NCI-H146 treated with DMSO at 0.1 percent for 48 hours (cell line): ENCODE measurements around the gene AUTS2.
"Not testable (repeated sequence)": the region's sequence is repeated elsewhere in the genome, so short reads cannot be mapped to it uniquely, and the experiment has no call there.

Source experiments
- DNase-seq: peaks from one replicate; lab custom pipeline; 2025; ENCODE audit not compliant: unreplicated experiment; lab: John Stamatoyannopoulos, UW

AUTS2 gene

DNA sequence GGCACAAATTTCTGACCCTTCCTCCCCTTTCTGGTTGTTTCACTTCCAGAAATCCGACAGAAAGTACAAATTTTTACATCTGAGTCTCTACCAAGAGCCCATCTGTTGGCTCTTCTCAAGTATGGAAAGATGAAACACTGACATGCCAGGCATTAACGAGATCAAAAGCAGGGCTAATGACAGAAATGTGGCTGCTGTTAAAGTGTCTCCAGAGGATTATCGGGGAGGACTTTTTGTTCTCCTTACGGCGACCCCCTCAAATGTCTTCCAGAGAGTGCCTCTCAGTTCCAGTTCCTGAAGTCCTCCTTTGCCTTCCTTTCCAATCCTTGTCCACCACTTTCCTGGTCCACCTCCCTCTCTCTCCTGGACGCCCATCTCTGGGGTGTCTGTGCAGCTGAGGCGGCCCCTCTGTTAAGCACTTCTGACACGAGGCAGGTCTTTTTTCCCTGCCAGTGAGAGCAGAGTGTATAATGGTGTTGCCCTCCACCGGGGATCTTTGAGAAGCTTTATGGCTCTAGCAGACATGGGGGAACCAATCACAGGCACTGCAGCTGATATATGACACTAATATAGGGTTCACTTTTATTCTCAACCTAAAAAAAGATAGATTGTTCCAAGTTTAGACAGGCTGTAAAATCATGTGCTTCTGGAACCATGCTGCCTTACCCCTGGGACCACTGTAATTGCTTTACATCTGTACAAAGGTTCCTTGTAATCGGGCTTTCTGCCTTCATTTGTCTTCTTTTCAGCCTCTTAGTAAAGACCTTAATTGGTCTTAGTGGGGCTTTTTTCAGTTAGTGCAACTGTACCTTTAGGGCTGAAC lies 757.1 kb downstream of the AUTS2 start:
- no peak for DNase-seq

DNA sequence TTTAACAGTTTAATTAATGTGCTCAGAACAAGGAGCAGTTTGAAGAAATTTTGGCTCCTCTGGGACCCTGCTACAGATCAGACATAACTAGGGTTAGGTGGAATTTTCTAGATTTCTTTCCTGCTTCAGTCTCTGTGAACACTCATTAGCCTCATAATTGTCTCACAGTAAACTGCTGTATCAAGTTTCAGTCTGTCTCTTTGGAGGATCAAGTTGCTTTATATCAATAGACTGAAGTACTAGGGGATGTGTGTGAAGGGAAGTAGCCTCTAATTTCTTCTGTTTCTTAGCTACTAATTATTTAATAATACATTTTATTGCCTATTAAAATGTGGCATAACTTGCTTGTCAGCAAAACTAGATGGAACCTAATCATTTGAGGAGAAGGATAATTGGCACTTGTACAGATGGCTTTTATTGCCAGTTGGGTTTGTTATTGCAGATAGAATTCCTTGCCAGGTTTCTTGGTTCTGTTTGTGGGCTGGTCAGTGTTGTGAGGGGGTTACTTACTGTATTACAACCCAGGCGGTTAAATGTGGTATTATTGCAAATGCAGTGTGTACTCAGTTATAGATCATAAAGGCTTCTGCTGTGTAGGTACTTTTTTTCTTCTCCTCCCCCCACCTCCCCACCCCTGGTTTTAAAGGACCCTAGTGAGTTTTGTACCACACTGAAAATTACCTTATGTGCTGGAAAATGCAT lies 758.0 kb downstream of the AUTS2 start:
- DNase-seq, result peak; percentile 78

DNA sequence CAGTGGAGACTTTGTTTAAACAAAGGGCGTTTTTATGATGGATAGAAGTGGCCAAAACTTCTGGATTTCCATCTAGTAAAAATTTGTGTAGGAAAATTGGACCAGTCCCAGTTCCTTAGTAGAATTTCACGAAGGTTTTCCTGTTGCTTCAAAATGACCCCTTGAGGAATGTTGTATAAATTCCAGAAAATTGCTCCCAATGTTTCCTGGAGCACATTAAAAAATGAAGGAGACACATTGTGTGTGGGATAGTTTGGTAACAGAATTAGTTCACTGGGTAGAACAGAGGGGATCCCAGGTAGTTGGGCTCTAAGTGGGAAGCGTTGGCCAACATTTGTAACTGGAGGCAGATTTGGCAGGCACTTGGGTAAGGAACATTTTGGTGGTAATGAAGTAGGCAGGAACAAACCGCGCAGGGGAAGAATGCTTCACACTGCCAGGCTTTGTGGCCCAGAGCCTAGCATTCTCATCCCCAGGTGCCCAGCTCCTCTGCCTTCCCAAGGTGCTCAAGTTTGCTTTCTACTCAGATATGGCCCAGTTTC lies 758.6 kb downstream of the AUTS2 start:
- DNase-seq, result no peak

DNA sequence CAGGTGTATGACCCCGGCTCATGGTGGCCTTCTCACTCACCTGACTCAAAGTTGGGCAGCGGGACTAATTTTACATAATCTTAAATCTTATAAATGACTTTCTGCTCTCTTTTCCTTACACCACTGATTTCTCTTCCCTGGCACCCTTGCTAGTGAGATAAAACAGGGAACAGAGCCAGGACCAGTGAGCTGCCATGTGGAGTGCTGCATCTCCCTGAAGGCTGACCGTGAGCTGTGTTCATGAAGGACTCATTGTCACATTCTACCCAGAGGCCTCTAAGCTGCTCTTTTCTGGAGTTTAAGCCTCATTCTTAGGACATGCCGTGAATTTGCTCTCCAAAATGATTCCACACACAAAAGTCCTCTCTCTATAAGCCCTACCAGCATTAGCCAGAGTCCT lies 762.3 kb downstream of the AUTS2 start:
- DNase-seq, result no peak

DNA sequence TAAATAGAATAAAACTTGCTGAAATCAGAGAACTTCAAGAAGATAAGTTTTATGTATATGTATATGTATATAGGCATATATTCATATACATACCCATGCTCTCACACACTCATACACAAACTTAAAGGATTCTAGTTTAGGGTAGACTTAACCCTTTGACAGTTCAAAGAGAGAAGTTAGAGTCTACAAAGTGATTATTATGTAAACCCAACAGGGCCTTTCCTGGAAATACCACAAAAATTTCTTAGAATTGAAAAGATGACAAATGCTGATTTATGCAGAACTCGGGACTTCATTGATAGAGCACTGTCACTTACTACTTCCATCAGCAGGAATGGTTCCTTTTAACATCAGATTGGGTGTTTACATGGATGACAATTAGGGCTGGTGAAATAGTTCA lies 763.5 kb downstream of the AUTS2 start:
- no peak for DNase-seq

DNA sequence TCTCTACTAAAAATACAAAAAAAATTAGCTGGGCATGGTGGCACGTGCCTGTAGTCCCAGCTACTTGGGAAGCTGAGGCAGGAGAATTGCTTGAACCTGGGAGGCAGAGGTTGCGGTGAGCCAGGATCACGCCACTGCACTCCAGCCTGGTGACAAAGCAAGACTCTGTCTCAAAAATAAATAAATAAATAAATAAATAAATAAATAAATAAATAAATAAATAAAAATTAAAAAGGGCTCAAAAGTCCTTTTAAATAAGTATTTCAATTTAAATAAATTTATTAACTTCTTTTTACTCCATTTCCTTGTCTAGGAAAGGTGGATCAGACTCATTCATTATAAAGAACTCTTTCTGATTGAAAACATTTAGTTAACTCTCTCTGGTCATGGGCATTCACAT lies 766.1 kb downstream of the AUTS2 start:
- not testable (repeated sequence) for DNase-seq

DNA sequence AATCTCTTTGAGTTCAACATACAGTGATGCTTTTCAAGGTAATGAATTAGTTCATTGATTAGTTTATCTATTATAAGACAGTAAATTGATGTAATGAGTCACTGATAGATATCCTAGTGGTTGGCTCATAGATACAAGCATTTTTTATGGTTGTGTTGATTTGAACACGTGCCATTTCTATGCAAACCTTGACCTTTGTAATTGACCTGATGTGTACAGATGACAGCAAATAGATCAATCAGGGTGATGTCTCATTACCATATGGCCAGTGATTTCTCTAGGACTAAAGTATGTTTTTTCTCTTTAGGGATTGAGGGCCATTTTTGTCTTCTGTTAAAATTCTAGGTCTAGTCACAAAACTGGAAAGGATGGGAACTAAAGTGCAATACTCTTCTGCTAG lies 773.4 kb downstream of the AUTS2 start:
- peak; percentile 38 for DNase-seq

DNA sequence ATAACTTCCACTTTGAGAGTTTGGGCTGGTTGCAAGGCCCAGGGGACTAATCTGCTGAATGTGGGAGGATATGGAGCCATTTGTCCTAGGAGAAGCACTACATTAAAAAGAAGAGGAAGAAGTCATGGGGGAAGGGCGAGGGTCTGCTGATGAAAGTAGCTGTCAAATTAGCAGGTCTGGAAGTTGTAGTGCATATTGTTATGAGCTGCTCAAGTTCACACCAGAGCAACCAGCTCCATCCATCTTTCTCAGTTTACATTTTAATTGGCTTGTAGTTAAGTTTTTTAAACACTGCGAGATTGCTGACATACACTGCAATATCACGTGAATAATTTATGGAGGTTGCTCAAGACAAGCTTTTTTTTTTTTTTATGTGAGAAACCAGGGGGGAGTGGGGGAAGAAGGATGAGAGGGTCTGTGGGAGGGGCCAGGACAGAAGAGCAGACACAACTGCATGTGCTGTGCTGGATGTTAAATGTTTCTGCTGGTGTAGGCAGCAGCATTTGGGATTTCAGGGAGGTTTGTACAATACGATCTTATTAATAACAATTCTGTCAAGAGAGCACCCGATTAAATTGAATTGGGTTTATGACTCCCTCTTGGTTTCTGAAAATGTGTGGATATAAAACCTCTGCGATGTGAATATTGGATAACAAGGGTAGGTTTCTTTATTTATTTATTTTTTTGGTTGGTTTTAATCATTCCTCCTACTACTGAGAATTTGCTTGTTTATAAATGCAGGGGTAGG lies 774.7 kb downstream of the AUTS2 start:
- DNase-seq, result no peak

DNA sequence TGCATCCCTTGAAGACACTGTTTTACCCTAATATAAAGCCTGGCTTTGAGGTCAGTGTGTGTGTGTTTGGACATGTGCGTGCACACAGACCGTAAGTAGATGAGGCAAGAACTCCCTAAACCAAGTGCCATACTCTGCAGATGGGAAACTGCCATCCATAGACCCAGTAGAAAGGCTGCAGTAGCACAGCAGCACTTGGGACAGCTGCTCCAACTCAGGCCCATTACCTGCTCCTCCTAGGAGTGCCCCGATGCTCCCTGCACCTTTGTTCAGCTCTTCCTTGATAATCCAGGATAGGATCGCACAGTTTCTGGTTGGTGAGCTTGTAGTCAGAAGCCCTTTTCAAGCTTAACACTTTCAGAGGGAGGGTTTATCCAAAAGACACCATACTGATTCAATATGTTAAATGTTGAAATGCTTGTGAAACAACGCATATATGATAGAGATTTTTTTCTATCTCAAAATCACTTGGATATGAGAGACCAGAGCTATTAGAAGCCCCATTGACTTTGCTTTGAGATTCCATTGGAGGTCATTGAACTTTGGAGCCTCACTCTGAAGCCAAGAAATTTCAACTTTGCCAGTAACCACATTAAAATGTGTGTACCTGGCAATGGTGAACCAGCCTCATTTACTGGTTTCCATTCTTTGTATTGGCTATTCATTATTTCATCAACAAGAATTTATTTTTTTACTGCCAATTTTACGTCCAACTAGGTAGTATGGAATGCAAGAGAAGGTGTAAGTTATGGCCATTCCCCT lies 776.7 kb downstream of the AUTS2 start:
- DNase-seq, result no peak

DNA sequence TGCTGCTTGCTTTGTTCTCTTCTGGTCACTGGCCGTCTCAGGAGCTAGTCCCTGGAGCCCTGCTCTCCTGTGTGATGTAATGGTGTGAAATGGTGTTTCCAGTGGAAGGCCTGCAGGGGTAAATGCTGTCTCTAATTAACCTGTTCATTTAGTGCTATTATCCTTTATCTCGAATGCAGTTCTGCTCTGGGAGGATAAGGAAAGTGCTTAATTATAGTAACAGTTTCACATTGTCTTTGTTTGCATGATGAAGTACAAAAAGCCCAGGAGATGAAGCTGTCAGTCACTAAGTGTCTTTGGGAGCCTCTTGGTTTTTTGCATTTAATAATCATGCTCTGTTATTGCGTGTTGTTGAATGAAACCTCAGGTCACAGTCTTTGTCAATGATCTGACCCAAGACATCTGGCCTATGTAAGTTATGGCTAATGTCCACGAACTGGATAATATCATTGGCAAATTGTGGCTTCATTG lies 778.3 kb downstream of the AUTS2 start:
- peak; percentile 99 for DNase-seq

DNA sequence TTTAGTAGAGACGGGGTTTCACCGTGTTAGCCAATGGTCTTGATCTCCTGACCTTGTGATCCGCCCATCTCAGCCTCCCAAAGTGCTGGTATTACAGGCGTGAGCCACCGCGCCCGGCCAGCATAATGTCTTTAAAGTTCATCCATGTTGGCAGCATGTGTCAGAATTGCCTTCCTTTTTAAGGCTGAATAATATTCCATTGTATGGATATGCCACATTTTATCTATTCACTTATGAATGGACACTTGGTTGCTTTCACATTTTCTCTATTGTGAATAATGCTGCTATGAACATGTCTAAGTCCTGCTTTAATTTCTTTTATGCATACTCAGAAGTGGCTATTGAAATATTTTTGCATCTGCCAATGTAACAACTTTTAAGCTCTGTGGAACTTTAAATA lies 779.7 kb downstream of the AUTS2 start:
- no peak for DNase-seq

DNA sequence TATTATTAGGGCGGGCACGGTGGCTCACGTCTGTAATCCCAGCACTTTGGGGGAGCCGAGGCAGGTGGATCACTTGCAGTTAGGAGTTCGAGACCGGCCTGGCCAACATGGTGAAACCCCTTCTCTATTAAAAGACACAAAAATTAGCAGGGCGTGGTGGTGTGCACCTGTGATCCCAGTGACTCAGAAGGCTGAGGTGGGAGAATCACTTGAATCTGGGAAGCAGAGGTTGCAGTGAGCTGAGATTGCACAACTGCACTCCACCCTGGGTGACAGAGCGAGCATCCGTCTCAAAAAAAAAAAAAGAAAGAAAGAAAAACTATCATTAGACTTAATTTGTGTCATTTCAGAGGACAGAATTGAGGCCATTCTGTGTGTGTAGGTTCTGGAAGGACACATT lies 780.9 kb downstream of the AUTS2 start:
- no peak for DNase-seq

DNA sequence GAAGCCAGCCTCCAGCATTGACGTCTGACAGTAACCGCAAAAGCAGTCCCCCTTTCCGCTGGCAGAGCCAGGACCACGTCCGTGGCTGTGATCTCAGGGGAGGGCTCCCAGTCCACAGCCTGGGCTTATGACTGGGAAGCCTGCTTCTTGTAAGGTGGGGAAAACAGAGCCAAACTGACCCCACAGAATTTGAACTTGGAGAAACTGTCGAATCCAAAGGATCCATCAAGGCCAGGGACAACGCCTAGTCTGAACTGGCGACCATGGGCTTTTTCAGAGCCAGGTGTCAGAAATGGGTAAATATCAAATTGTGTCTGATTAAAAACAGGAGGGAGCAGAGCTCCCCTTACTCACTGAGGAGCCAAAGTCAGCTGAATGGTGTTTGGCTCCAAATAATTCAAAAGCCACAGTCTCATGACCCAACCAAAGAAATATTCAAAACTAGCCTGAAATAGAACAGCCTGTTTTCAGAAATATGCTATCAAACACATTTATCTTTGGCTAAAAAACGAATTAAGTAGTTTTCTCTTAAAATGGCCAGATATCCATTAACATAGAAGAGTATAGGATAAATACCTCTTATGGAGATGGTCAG lies 782.2 kb downstream of the AUTS2 start:
- DNase-seq, result no peak

DNA sequence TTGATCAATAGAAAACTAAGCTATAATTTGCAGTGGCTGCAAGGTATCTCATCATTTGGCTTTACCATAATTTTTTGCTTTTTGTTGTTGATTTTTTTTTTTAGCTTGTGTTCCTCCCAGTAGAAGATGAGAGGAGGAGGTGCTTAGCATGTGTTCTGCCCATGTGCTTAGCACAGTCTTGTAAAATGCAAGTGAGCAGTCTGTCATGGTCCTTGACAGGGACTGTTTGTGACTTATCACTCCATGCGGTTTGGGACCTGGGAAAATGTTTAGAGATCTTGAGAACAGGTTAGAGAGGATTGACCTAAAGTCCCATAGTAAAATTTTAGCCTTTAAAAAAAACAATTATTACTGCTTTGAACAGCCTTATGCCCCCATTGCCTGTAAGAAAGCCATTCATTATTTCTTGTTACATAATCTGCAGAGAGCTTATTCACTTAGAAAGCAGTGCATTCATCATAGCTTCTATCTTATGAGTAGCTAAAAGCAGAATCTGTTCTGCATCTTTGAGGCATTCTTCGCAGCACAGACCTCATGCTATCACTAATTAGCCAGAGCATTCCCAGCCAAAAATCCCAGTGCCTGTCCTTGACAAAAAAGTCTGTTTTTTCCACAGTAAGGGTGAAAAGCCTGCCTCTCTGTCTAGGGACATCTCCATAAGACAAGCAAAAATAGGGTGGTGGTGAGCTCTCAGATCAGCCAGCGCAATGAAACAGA lies 784.9 kb downstream of the AUTS2 start:
- DNase-seq, result no peak

DNA sequence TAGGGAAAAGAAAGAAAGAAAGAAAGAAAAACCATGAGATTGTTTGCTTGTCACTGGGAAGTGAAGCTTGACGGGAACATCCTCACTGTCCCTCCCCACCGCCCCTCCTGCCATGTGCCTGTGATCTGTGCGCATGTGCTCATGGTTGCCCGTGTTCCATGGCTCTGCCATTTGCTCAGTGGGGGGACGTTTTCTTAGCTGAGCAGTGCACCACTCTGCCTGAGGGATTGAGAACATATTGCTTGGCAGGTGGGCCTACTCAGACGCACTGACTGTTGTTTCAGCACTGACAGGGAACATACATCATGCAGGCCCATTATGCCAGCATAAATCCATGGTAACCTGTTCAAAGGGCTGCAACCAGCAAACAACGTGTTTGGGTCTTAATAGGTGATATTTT lies 785.7 kb downstream of the AUTS2 start:
- DNase-seq, result peak; percentile 11

DNA sequence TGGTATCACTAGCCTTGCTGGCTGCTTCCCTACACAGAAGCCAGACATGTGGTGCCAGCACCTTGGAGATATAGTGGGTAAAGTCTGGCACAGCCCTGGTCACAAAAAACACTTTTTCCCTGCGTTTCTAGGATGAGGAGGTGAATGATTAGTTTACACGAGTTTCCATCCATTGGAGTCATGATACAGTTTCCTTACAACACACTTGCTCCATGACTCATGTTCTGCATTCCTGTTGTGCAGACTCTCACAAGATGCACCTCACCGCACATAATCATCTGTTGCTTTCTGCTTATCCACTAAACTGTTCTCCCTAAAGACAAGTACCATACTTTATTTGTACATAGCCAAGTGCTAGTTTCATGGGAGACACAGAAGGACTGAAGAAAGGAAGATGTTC lies 786.6 kb downstream of the AUTS2 start:
- no peak for DNase-seq

DNA sequence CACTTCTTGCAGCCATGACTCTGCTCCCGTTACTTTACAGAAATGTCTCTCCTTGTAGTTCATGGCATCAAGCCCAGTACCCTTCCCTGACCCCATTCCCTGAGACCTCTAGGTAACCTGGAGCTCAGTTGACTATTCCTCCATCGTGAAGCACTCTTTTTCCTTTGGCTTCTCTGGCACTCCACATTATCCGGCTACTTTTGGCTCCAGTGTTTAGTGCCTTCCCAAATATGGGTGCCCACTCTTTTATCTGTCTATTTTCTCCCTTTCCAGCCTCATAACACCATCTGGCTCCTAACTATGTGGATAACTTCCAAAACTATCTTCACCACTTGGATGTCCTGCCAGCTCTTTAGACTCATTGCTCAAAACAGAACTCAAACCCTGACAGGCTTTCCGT lies 788.9 kb downstream of the AUTS2 start:
- no peak for DNase-seq

DNA sequence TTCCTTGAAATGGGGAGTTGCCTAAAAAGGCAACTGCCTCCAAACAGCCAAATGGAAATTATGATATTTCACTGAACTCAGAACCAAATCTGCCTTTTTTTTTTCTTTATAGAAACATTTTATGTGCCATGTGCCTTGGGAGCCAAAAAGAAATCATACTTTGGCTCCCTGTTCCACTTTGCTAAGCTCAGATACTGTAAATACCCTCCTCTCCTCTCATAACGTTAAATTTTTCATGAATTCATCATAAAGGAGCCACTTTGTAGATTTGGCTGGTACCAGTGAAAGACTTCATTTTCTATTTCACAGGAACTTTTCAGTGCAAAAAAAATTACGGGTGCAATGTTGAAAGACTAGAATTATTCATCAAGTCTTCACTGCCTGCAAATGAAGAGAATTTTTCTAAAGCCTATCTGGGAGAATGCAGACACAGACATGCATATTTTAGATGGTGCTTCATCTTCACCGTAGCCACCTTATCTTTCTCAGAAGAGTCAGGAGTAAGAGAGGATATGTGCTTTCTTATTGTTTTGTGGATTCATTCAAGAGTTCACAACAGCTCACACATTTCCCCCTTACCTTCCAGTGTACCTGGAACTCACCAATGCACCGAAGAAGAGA lies 791.4 kb downstream of the AUTS2 start:
- DNase-seq, result no peak

DNA sequence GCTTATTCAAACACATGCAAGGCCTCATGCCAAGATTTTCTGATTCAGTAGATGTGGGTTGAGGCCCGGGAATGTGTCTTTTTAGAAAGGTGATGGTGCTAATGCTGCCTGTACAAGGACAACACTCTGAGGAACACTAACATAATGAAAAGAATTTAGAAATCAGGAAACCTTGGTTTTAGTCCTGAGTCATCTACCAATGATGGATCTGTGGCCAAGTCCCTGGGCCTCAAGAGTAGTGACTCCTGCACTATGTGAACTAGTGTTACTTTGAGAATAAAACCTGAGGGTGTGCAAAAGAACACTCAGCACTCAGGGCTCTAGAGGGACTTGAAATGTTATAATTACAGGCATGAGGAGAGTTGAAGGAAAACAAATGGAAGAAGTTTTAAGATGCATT lies 792.0 kb downstream of the AUTS2 start:
- no peak for DNase-seq
